Keratinocyte (primary cell): ENCODE data around the gene SESN2. TPM values are rescaled to one million over a fixed set of nuclear protein-coding genes. Genes with fewer than 3 reads are reported as not detected.

ENCODE experiments used
- DNase-seq: peaks from one replicate; pipeline ENCODE4 v3.0.0-alpha.2; 2011; ENCODE audit warnings: low read depth, missing footprints, low spot score
- FAIRE-seq: peaks from 2 replicates; lab custom pipeline; 2011; peaks lifted over from hg19 to GRCh38; lab: Jason Lieb, UNC
- H2AFZ ChIP-seq: 2 replicates; pipeline ENCODE4 v1.6.0; 2012; ENCODE audit warnings: low read length, control low read depth, inconsistent platforms; ENCODE audit not compliant: control insufficient read depth
- H3K27ac ChIP-seq: 2 replicates; pipeline ENCODE4 v1.5.1; 2011; ENCODE audit warnings: low read length; ENCODE audit not compliant: control insufficient read depth, insufficient read depth
- H3K27me3 ChIP-seq: 3 replicates; pipeline ENCODE4 v1.6.0; 2011; ENCODE audit warnings: low read length; ENCODE audit not compliant: control insufficient read depth, insufficient read depth; ENCODE audit errors: extremely low read depth
- H3K36me3 ChIP-seq, 2 experiments: 2 replicates in 1 of 2; 3 replicates in 1 of 2; pipeline ENCODE4 v1.5.1; 2011; ENCODE audit warnings: low read length in 2 of 2, mild to moderate bottlenecking in 1 of 2; ENCODE audit not compliant: control insufficient read depth in 2 of 2, insufficient read depth in 2 of 2; ENCODE audit errors: extremely low read depth in 1 of 2
- H3K4me1 ChIP-seq: 3 replicates; pipeline ENCODE4 v1.5.1; 2011; ENCODE audit warnings: low read length; ENCODE audit not compliant: control insufficient read depth, insufficient read depth; ENCODE audit errors: extremely low read depth
- H3K4me2 ChIP-seq: 3 replicates; pipeline ENCODE4 v1.6.0; 2011; ENCODE audit warnings: low read depth, low read length; ENCODE audit not compliant: control insufficient read depth, insufficient read depth; ENCODE audit errors: extremely low read depth
- H3K4me3 ChIP-seq, 3 experiments: fragments of 200-600 bp in 1 of 3; sonication (generic) in 1 of 3; 2 replicates in 2 of 3; 3 replicates in 1 of 3; pipeline ENCODE4 v1.5.1; 2011 to 2016; ENCODE audit warnings: low read length in 3 of 3, mild to moderate bottlenecking in 3 of 3, control low read depth in 2 of 3, inconsistent platforms in 1 of 3, low read depth in 1 of 3, mixed read lengths in 1 of 3, mixed run types in 1 of 3, moderate library complexity in 1 of 3; ENCODE audit not compliant: control insufficient read depth in 2 of 3, insufficient read depth in 2 of 3; ENCODE audit errors: extremely low read depth in 1 of 3
- H3K79me2 ChIP-seq: 2 replicates; pipeline ENCODE4 v1.6.0; 2012; ENCODE audit warnings: low read length; ENCODE audit not compliant: control insufficient read depth, insufficient read depth
- H3K9ac ChIP-seq: 3 replicates; pipeline ENCODE4 v1.6.0; 2011; ENCODE audit warnings: low read length; ENCODE audit not compliant: control insufficient read depth, insufficient read depth; ENCODE audit errors: extremely low read depth
- H3K9me1 ChIP-seq: 3 replicates; pipeline ENCODE4 v1.6.0; 2011; ENCODE audit warnings: low read length; ENCODE audit not compliant: control insufficient read depth, insufficient read depth; ENCODE audit errors: extremely low read depth
- H3K9me3 ChIP-seq: 2 replicates; pipeline ENCODE4 v1.5.1; 2012; ENCODE audit warnings: low read depth, low read length; ENCODE audit not compliant: control insufficient read depth
- H4K20me1 ChIP-seq: 3 replicates; pipeline ENCODE4 v1.6.0; 2011; ENCODE audit warnings: low read length; ENCODE audit not compliant: control insufficient read depth, insufficient read depth; ENCODE audit errors: extremely low read depth
- CTCF ChIP-seq, 3 experiments: IDR thresholded peaks in 1 of 3; conservative IDR thresholded peaks in 1 of 3; optimal IDR thresholded peaks in 1 of 3; 2 replicates in 2 of 3; 3 replicates in 1 of 3; pipeline versions ENCODE3 to v1.5.1; 2011; ENCODE audit warnings: low read length in 3 of 3, mild to moderate bottlenecking in 3 of 3, moderate library complexity in 2 of 3, control low read depth in 1 of 3, inconsistent platforms in 1 of 3; ENCODE audit not compliant: insufficient read depth in 2 of 3; ENCODE audit errors: extremely low read depth in 1 of 3
- EZH2 ChIP-seq: IDR thresholded peaks from one replicate; pipeline ENCODE4 v1.6.1; 2012; ENCODE audit warnings: inconsistent platforms, mild to moderate bottlenecking, low read length, moderate library complexity
- dilution Hi-C: fragments of 300-500 bp; cut with MboI; formaldehyde crosslinking; loops from one replicate; pipeline ENCODE4 v1.7.0; 2020; ENCODE audit warnings: low sequenced_read_pairs; ENCODE audit not compliant: extremely low pct_ligation_motif_present
- polyA plus RNA-seq, 5 experiments: library from polyadenylated mRNA; depleted of rRNA in 3 of 5; stranded (reverse) in 3 of 5; stranded (forward) in 1 of 5; unstranded in 1 of 5; fragments of >200 nt; gene quantifications; 1 replicate in 1 of 5; 2 replicates in 3 of 5; 3 replicates in 1 of 5; pipeline versions ENCODE4 v1.2.1 to v1.2.3, GENCODE V29; 2011 to 2012; ENCODE audit warnings: missing spikeins in 2 of 5, low read depth in 1 of 5, low replicate concordance in 1 of 5

Gene SESN2
- polyA plus RNA-seq, 1 donor (not counting 4 experiments of a cell fraction or from before 2014, with no cell fraction given) = 13.5 TPM

- Histone ChIP-seq H3K4me2 (peak overlapping the region; percentile 96), H2AFZ (peak overlapping the region; percentile 39), H3K9ac (no peak overlapping the region), H4K20me1 (no peaks in the 10 kb centered on the region), H3K9me1 (no peaks in the 10 kb centered on the region), H3K36me3 (peaks cover 6 to 8% of the 10 kb centered on the region in 2 experiments), H3K27me3 (no peaks in the 10 kb centered on the region), H3K79me2 (peaks cover 65% of the 10 kb centered on the region), H3K27ac (no peak overlapping the region), H3K4me3 (no peak overlapping the region), H3K4me1 (peaks cover 18% of the 10 kb centered on the region), H3K9me3 (no peaks in the 10 kb centered on the region)
- no peak for TF ChIP-seq CTCF (optimal IDR thresholded peaks at IDR 0.05 in 1 of 3, IDR thresholded peaks at IDR 0.05 in 1 of 3, conservative IDR thresholded peaks at IDR 0.05 in 1 of 3; ENCODE audit: extremely low read depth in 1 of 3, insufficient read depth in 2 of 3, low read length in 3 of 3)
- TF ChIP-seq EZH2 = no peak
- FAIRE-seq (no peak), DNase-seq (no peak)
- dilution Hi-C loops = no loop called here
Observed at GRCh38 chr1:28233264-28233606, 26.1 kb upstream of the SESN2 start.

GRCh38 chr1:28235755-28236655, 23.3 kb upstream of the SESN2 start, which contains the start of gene ATP5IF1:
Gene ATP5IF1 (plus strand): TSS chr1:28236124. CDS start chr1:28236184, 60 bp downstream.
- dilution Hi-C loops = no loop called here
- no peaks in the 10 kb centered on the region for H4K20me1 ChIP-seq
- no peak for DNase-seq
- no peaks in the 10 kb centered on the region for H3K9me1 ChIP-seq
- H3K27me3 ChIP-seq = no peaks in the 10 kb centered on the region
- no peaks in the 10 kb centered on the region for H3K9me3 ChIP-seq
- H3K27ac ChIP-seq = peak within 1 kb of the TSS; percentile 78
- TF ChIP-seq EZH2 (no peak), CTCF (optimal IDR thresholded peaks at IDR 0.05 in 1 of 3, IDR thresholded peaks at IDR 0.05 in 1 of 3, conservative IDR thresholded peaks at IDR 0.05 in 1 of 3; ENCODE audit: extremely low read depth in 1 of 3, insufficient read depth in 2 of 3, low read length in 3 of 3) (no peak)
- peaks cover 32% of the 10 kb centered on the region for H3K4me1 ChIP-seq
- H3K4me3 ChIP-seq = peak within 1 kb of the TSS; percentile 74 to 88 (median 83)
- H3K9ac ChIP-seq = peak within 1 kb of the TSS; percentile 86
- peaks cover 41% of the 10 kb centered on the region for H3K79me2 ChIP-seq
- H3K4me2 ChIP-seq = peak within 1 kb of the TSS; percentile 85
- peak; percentile 85 for FAIRE-seq
- H2AFZ ChIP-seq = peak within 1 kb of the TSS; percentile 97
- peaks cover 6% of the 10 kb centered on the region in 2 experiments for H3K36me3 ChIP-seq
